BLaER1 (cell line): ENCODE measurements around the gene RMI2.

ENCODE experiments used
- H3K27ac ChIP-seq: shearing (Covaris generic); formaldehyde crosslinking; 2 replicates; pipeline ENCODE4 v1.8.1; 2022
- H3K27me3 ChIP-seq: shearing (Covaris generic); formaldehyde crosslinking; 2 replicates; pipeline ENCODE4 v1.8.1; 2022
- H3K36me3 ChIP-seq: shearing (Covaris generic); formaldehyde crosslinking; 2 replicates; pipeline ENCODE4 v1.8.1; 2022
- H3K4me1 ChIP-seq: shearing (Covaris generic); formaldehyde crosslinking; 2 replicates; pipeline ENCODE4 v1.8.1; 2022
- H3K4me2 ChIP-seq: shearing (Covaris generic); formaldehyde crosslinking; 2 replicates; pipeline ENCODE4 v1.8.1; 2022
- H3K4me3 ChIP-seq: shearing (Covaris generic); formaldehyde crosslinking; 2 replicates; pipeline ENCODE4 v1.8.1; 2022
- H3K9ac ChIP-seq: shearing (Covaris generic); formaldehyde crosslinking; 2 replicates; pipeline ENCODE4 v1.8.1; 2022
- H3K9me3 ChIP-seq: shearing (Covaris generic); formaldehyde crosslinking; 2 replicates; pipeline ENCODE4 v1.8.1; 2022
- H4K20me1 ChIP-seq: shearing (Covaris generic); formaldehyde crosslinking; 2 replicates; pipeline ENCODE4 v1.8.1; 2022
- Cebpa-rat ChIP-seq: shearing (Covaris generic); IDR thresholded peaks from 2 replicates; pipeline ENCODE4 v1.8.1; 2022

Gene RMI2

GRCh38 chr16:11300560-11300892, 44.7 kb upstream of the RMI2 start:
- peak overlapping the region; percentile 41 for H3K4me2 ChIP-seq
- no peak for TF ChIP-seq Cebpa-rat
- H3K9ac ChIP-seq: no peak overlapping the region
- peaks cover 67% of the 10 kb centered on the region for H3K4me1 ChIP-seq
- no peak overlapping the region for H3K4me3 ChIP-seq
- peaks cover 5% of the 10 kb centered on the region; the same call in 1 of the 2 replicates for H3K9me3 ChIP-seq
- no peaks in the 10 kb centered on the region for H3K36me3 ChIP-seq
- no peaks in the 10 kb centered on the region for H3K27me3 ChIP-seq
- 0 out of 2 replicates have a peak overlapping the region, but pooled peaks have one; percentile 18 for H3K27ac ChIP-seq
- H4K20me1 ChIP-seq: no peaks in the 10 kb centered on the region

DNA sequence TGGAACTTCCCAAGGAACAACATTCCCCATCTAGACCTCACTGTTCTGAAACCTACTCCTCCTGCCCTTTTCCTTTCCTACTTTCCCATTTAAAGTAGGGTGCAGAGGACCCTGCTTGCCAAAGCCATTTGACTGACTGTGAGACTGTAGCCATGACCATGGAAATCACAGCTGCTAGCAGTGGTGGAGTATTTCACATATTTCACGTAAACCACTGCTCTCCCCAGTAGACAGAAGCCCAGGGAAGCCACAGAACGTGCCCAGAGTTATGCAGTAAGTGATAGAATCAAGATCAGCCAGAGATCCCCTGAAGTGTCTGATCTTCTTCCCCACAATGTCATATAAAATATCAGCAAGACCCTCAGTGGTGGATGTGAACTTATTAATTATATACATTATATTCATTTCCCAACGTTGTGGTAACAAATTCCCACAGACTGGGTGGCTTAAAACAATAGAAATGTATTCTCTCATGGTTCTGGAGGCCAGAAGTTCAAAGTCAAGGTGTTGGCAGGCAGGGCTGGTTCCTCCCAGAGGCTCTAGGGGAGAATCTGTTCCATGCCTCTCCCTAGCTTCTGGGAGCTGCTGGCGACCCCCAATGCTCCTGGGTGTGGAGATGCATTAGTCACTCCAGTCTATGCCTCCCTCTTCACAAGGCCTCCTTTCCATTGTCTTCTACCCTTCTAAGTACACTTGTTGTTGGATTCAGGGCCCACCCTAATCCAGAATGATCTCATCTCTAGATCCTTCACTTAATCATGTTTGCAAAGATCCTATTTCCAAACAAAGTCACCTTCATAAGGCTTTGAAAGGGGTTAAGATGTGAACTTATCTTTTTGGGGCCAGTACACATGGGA, 43.4 kb upstream of the RMI2 start:
- H3K27me3 ChIP-seq: no peaks in the 10 kb centered on the region
- no peaks in the 10 kb centered on the region for H4K20me1 ChIP-seq
- H3K4me3 ChIP-seq: no peak overlapping the region
- no peak overlapping the region for H3K4me2 ChIP-seq
- no peak for TF ChIP-seq Cebpa-rat
- peaks cover 54% of the 10 kb centered on the region for H3K4me1 ChIP-seq
- no peak overlapping the region for H3K9ac ChIP-seq
- no peaks in the 10 kb centered on the region for H3K36me3 ChIP-seq
- H3K27ac ChIP-seq: no peak overlapping the region
- peaks cover 17% of the 10 kb centered on the region; the same call in 1 of the 2 replicates for H3K9me3 ChIP-seq

DNA sequence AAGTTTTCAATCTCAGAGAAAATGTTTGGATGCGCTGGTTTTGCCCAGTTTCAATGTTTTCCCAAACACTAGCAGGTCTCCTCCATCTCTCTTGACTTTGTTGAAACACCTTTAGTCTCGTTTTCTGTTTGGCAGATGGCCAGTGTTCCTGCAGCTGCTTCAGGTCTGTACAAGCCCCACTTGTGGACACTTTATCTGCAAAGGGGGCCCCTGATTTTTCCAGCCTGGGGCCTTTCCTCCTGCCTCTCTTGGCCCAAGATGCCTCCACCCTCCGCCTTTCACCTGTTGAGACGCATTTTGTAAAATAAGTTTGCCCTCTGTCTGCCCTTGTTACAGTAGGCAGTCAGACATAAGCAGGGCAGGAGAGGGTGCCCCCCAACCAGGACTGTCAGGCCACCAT, 42.3 kb upstream of the RMI2 start:
- Histone ChIP-seq H3K36me3 (no peaks in the 10 kb centered on the region), H3K9ac (no peak overlapping the region), H3K27ac (0 out of 2 replicates have a peak overlapping the region, but pooled peaks have one; percentile 8), H4K20me1 (no peaks in the 10 kb centered on the region), H3K4me3 (no peak overlapping the region), H3K4me1 (peaks cover 49% of the 10 kb centered on the region), H3K4me2 (no peak overlapping the region), H3K9me3 (peaks cover 28% of the 10 kb centered on the region), H3K27me3 (no peaks in the 10 kb centered on the region)
- TF ChIP-seq Cebpa-rat: no peak

- H3K4me3 ChIP-seq: no peak overlapping the region
- H3K27me3 ChIP-seq: no peaks in the 10 kb centered on the region
- peaks cover 49% of the 10 kb centered on the region for H3K4me1 ChIP-seq
- 0 out of 2 replicates have a peak overlapping the region, but pooled peaks have one; percentile 8 for H3K27ac ChIP-seq
- peaks cover 34% of the 10 kb centered on the region for H3K9me3 ChIP-seq
- TF ChIP-seq Cebpa-rat: no peak
- H3K36me3 ChIP-seq: no peaks in the 10 kb centered on the region
- H3K4me2 ChIP-seq: no peak overlapping the region
- H4K20me1 ChIP-seq: no peaks in the 10 kb centered on the region
- no peak overlapping the region for H3K9ac ChIP-seq
These were observed 41.7 kb upstream of the RMI2 start for GRCh38 chr16:11303405-11304138.

DNA sequence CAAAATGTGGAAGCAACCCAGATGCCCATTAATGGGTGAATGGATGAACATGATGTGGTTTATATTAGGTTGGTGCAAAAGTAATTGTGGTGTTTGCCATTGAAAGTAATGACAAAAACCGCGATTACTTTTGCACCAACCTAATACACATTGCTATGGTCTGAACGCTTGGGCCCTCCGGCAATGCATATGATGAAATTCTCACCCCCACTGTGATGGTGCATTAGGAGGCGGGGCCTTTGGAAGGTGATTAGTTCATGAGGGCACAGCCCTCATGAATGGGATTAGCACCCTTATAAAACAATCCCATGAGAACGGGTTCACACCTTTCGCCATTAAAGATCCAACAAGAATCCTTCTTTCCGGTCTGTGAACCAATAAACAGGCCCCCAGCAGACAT, 38.9 kb upstream of the RMI2 start:
- no peak overlapping the region for H3K4me3 ChIP-seq
- H4K20me1 ChIP-seq: no peaks in the 10 kb centered on the region
- H3K9ac ChIP-seq: no peak overlapping the region
- no peaks in the 10 kb centered on the region for H3K27me3 ChIP-seq
- peak overlapping the region; percentile 26; the same call in 1 of the 2 replicates for H3K27ac ChIP-seq
- no peaks in the 10 kb centered on the region for H3K36me3 ChIP-seq
- peaks cover 54% of the 10 kb centered on the region for H3K4me1 ChIP-seq
- H3K9me3 ChIP-seq: peaks cover 34% of the 10 kb centered on the region
- H3K4me2 ChIP-seq: no peak overlapping the region
- TF ChIP-seq Cebpa-rat: no peak

- peak overlapping the region; percentile 90; the same call in 1 of the 2 replicates for H3K27ac ChIP-seq
- H3K27me3 ChIP-seq: no peaks in the 10 kb centered on the region
- no peaks in the 10 kb centered on the region for H3K36me3 ChIP-seq
- peaks cover 60% of the 10 kb centered on the region for H3K4me1 ChIP-seq
- no peak overlapping the region for H3K4me2 ChIP-seq
- no peak overlapping the region for H3K9ac ChIP-seq
- TF ChIP-seq Cebpa-rat: no peak
- H3K4me3 ChIP-seq: no peak overlapping the region
- peaks cover 34% of the 10 kb centered on the region for H3K9me3 ChIP-seq
- no peaks in the 10 kb centered on the region for H4K20me1 ChIP-seq
These were observed 38.1 kb upstream of the RMI2 start for GRCh38 chr16:11306997-11307638.

- TF ChIP-seq Cebpa-rat: no peak
- Histone ChIP-seq H3K27me3 (no peaks in the 10 kb centered on the region), H3K4me1 (peaks cover 67% of the 10 kb centered on the region), H3K4me2 (peak overlapping the region; percentile 68), H4K20me1 (no peaks in the 10 kb centered on the region), H3K9me3 (peaks cover 34% of the 10 kb centered on the region), H3K36me3 (no peaks in the 10 kb centered on the region), H3K4me3 (peak overlapping the region; percentile 35), H3K27ac (peak overlapping the region; percentile 90), H3K9ac (no peak overlapping the region)
These were observed 37.4 kb upstream of the RMI2 start for GRCh38 chr16:11307639-11308492.

DNA sequence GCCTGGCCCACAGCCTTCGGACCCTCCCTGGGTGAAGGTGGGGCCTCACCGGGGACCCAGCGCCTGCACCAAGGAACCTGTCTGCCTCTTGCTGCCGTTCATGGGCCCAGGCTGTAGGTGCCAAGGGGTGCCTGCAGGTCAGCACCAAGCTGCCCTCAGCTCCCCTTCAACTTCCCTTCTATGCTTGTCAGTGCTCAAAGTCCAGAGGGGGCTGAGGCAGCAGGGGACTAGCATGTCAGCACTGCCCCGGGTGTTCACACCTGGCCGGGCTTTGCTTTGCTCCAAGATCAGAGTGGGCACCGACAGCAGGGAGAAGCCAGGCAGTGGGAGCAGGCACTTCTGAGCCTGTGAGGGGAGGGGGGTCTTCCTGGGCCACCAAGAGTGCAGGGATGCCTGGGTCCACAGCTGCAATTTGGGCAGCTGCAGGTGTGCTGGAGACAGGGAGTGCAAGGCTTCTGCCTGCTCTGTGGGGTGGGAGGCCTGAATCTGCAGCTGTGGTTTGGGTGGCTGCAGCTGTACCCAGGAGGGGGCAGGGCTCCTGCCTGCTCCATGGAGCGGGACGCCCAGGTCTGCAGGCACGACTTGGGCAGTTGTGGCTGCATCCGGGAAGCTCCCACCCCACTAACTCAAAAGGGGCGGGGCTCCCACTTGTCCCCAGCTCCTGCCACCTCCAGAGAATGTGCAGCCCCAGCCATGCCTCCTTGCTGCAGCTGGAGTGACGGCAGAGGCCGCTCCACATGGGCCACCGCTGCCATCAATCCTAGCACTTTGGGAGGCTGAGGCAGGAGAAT, 36.6 kb upstream of the RMI2 start:
- H3K4me3 ChIP-seq: peak overlapping the region; percentile 35
- H3K27me3 ChIP-seq: no peaks in the 10 kb centered on the region
- no peaks in the 10 kb centered on the region for H4K20me1 ChIP-seq
- peak overlapping the region; percentile 90 for H3K27ac ChIP-seq
- H3K4me1 ChIP-seq: peaks cover 67% of the 10 kb centered on the region
- TF ChIP-seq Cebpa-rat: no peak
- H3K9me3 ChIP-seq: peaks cover 34% of the 10 kb centered on the region
- H3K9ac ChIP-seq: no peak overlapping the region; the same call in 1 of the 2 replicates
- H3K36me3 ChIP-seq: no peaks in the 10 kb centered on the region
- peak overlapping the region; percentile 68 for H3K4me2 ChIP-seq
